ENCODE results near the gene PDIA5. TPM values are rescaled to one million over a fixed set of nuclear protein-coding genes. Genes with fewer than 3 reads are reported as not detected.

Gene PDIA5
- polyA plus RNA-seq, 2 donors, result 3.1 to 5.9 TPM

DNA sequence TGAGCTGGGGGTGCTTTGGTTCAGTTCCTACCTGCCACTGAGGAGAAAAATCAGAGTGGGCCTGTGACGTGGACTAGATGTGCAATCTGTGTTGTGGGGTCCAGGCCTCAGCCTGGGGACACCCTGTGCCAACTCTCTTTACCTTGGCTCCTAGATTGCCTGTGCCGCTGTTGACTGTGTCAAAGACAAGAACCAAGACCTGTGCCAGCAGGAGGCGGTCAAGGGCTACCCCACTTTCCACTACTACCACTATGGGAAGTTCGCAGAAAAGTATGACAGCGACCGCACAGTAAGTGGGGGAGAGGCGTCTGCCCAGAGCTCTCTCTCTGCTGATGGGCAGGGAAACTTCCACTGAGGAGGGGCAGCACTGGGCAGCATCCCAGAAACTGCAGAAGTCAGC, 94.3 kb downstream of the PDIA5 start:
- H3K4me3 ChIP-seq (ENCODE audit: low read depth in 1 of 2, low read length in 2 of 2), result no peak overlapping the region
- no peak overlapping the region for H3K27ac ChIP-seq (ENCODE audit: low read depth in 2 of 2, low read length in 1 of 2)
- H3K4me1 ChIP-seq (ENCODE audit: control insufficient read depth in 2 of 2, insufficient read depth in 2 of 2, low read length in 1 of 2), result no peaks in the 10 kb centered on the region
- WGBS, 2 donors, result 94 to 95% methylated on average over 7 of the region's 7 CpGs
- H3K9me3 ChIP-seq (ENCODE audit: control insufficient read depth in 2 of 2, insufficient read depth in 1 of 2, low read depth in 1 of 2, low read length in 1 of 2), result no peaks in the 10 kb centered on the region
- peaks cover 0 to 10% of the 10 kb centered on the region in 2 donors for H3K36me3 ChIP-seq (ENCODE audit: control insufficient read depth in 2 of 2, insufficient read depth in 2 of 2, low read length in 1 of 2)
- H3K27me3 ChIP-seq (ENCODE audit: control insufficient read depth in 1 of 2, insufficient read depth in 2 of 2, low read length in 2 of 2), result no peaks in the 10 kb centered on the region

DNA sequence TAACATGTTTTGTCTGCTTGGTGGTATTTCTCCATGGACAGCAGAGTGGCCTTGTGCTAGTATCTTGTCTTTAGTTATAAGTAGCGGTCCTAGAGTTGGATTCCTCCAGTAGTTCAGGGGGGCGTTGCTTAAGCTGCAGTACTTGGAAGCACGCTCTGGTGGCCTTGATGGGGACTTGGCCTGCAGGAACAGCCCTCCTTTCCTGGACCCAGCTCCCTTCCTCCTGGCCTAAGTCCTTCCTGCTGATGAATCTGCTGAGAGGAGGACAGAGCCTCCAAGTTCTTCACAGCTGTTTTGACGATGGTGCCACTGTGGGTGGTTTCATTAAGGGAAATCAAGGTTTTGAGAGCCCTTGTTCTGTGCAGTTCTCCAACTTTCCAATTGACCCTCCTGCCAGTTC, 96.3 kb downstream of the PDIA5 start:
- no peak overlapping the region for H3K27ac ChIP-seq (ENCODE audit: low read depth in 2 of 2, low read length in 1 of 2)
- no peak overlapping the region for H3K4me3 ChIP-seq (ENCODE audit: low read depth in 1 of 2, low read length in 2 of 2)
- H3K9me3 ChIP-seq (ENCODE audit: control insufficient read depth in 2 of 2, insufficient read depth in 1 of 2, low read depth in 1 of 2, low read length in 1 of 2), result no peaks in the 10 kb centered on the region
- H3K36me3 ChIP-seq (ENCODE audit: control insufficient read depth in 2 of 2, insufficient read depth in 2 of 2, low read length in 1 of 2), result peaks cover 0 to 7% of the 10 kb centered on the region in 2 donors
- H3K4me1 ChIP-seq (ENCODE audit: control insufficient read depth in 2 of 2, insufficient read depth in 2 of 2, low read length in 1 of 2), result no peaks in the 10 kb centered on the region
- no peaks in the 10 kb centered on the region for H3K27me3 ChIP-seq (ENCODE audit: control insufficient read depth in 1 of 2, insufficient read depth in 2 of 2, low read length in 2 of 2)
- 90 to 95% methylated on average over 4 of the region's 4 CpGs for WGBS, 2 donors

DNA sequence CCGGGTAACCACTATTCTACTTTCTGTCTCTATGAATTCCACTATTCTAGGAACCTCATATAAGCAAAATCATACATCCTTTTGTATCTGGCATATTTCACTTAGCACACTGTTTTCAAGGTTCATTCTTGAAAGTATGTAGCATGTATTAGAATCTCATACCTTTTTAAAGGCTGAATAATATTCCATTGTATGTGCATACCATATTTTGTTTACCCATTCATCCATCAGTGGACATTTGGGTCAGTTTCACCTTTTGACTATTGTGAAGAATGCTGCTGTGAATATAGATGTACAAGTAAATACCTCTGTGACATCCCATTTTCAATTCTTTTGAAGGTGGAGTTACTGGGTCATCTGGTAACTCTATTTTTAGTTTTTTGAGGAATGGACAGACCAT, 98.3 kb downstream of the PDIA5 start:
- H3K36me3 ChIP-seq (ENCODE audit: control insufficient read depth in 2 of 2, insufficient read depth in 2 of 2, low read length in 1 of 2), result peaks cover 0 to 7% of the 10 kb centered on the region in 2 donors
- 95 to 96% methylated on average over 1 of the region's 1 CpG for WGBS, 2 donors
- no peaks in the 10 kb centered on the region for H3K27me3 ChIP-seq (ENCODE audit: control insufficient read depth in 1 of 2, insufficient read depth in 2 of 2, low read length in 2 of 2)
- H3K4me1 ChIP-seq (ENCODE audit: control insufficient read depth in 2 of 2, insufficient read depth in 2 of 2, low read length in 1 of 2), result no peaks in the 10 kb centered on the region
- no peak overlapping the region for H3K4me3 ChIP-seq (ENCODE audit: low read depth in 1 of 2, low read length in 2 of 2)
- H3K9me3 ChIP-seq (ENCODE audit: control insufficient read depth in 2 of 2, insufficient read depth in 1 of 2, low read depth in 1 of 2, low read length in 1 of 2), result no peaks in the 10 kb centered on the region
- H3K27ac ChIP-seq (ENCODE audit: low read depth in 2 of 2, low read length in 1 of 2), result no peak overlapping the region

DNA sequence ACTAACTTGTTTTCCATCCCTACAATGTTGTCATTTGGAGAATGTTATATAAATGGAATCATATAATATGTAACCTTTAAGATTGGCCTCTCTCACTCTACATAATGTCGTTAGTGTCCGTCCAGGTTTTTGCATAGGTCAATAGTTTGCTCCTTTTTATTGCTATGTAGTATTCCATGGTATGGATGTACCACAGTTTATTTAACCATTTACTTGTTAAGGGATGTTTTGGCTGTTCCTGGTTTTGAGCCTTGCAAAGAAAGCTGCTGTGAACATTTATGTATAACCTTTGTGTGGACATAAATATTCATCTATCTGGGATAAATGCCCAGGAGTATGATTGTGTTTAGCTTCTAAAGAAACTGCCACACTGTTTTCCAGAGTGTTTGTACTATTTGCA, 100.9 kb downstream of the PDIA5 start:
- Histone ChIP-seq H3K4me3 (ENCODE audit: low read depth in 1 of 2, low read length in 2 of 2) (no peak overlapping the region), H3K27me3 (ENCODE audit: control insufficient read depth in 1 of 2, insufficient read depth in 2 of 2, low read length in 2 of 2) (no peaks in the 10 kb centered on the region)
- WGBS, 2 donors, result 98 to 99% methylated on average over 2 of the region's 2 CpGs

DNA sequence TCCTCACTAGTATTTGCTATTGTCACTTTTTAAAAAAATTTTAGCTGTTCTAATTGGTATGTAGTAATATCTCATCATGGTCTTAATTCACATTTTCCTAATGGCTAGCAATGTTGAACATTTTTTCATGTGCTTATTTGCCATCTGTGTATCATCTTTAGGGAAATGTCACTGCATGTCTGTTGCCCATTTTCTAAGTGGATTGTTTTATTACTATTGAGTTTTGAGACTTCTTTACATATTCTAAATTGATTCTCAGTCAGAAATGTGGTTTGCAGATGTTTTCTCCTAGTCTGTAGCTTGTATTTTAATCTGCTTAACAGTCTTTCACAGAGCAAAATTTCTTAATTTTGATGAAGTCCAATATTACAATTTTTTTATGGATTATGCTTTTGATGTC, 101.3 kb downstream of the PDIA5 start:
- no peak overlapping the region for H3K27ac ChIP-seq (ENCODE audit: low read depth in 2 of 2, low read length in 1 of 2)

More for the DNA sequence above, 100.9 kb downstream of the PDIA5 start:
- Histone ChIP-seq H3K36me3 (ENCODE audit: control insufficient read depth in 2 of 2, insufficient read depth in 2 of 2, low read length in 1 of 2) (peaks cover 0 to 5% of the 10 kb centered on the region in 2 donors), H3K4me1 (ENCODE audit: control insufficient read depth in 2 of 2, insufficient read depth in 2 of 2, low read length in 1 of 2) (no peaks in the 10 kb centered on the region), H3K27ac (ENCODE audit: low read depth in 2 of 2, low read length in 1 of 2) (no peak overlapping the region), H3K9me3 (ENCODE audit: control insufficient read depth in 2 of 2, insufficient read depth in 1 of 2, low read depth in 1 of 2, low read length in 1 of 2) (no peaks in the 10 kb centered on the region)

DNA sequence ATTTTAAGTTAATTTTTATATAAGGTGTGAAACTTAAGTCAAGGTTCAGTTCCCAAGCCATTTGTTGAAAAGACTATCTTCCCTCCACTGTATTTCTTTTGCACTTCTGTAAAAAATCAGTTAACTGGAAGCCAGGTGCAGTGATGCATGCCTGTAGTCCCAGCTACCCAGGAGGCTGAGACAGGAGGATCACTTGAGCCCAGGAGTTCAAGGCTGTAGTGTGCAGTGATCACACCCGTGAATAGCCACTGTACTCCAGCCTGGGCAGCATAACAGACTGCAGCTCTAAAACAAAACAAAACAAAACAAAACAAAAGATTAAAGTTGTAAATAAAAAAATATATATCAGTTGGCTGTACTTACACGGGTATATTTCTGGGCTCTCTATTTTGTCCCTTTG, 101.8 kb downstream of the PDIA5 start:
- H3K4me1 ChIP-seq (ENCODE audit: control insufficient read depth in 2 of 2, insufficient read depth in 2 of 2, low read length in 1 of 2), result no peaks in the 10 kb centered on the region
- no peak overlapping the region for H3K27ac ChIP-seq (ENCODE audit: low read depth in 2 of 2, low read length in 1 of 2)
- H3K36me3 ChIP-seq (ENCODE audit: control insufficient read depth in 2 of 2, insufficient read depth in 2 of 2, low read length in 1 of 2), result peaks cover 0 to 5% of the 10 kb centered on the region in 2 donors
- H3K9me3 ChIP-seq (ENCODE audit: control insufficient read depth in 2 of 2, insufficient read depth in 1 of 2, low read depth in 1 of 2, low read length in 1 of 2), result no peaks in the 10 kb centered on the region
- 85 to 90% methylated on average over 2 of the region's 2 CpGs for WGBS, 2 donors
- H3K27me3 ChIP-seq (ENCODE audit: control insufficient read depth in 1 of 2, insufficient read depth in 2 of 2, low read length in 2 of 2), result no peaks in the 10 kb centered on the region
- no peak overlapping the region for H3K4me3 ChIP-seq (ENCODE audit: low read depth in 1 of 2, low read length in 2 of 2)

More for the DNA sequence above, 101.3 kb downstream of the PDIA5 start:
- Histone ChIP-seq H3K27me3 (ENCODE audit: control insufficient read depth in 1 of 2, insufficient read depth in 2 of 2, low read length in 2 of 2) (no peaks in the 10 kb centered on the region), H3K36me3 (ENCODE audit: control insufficient read depth in 2 of 2, insufficient read depth in 2 of 2, low read length in 1 of 2) (peaks cover 0 to 5% of the 10 kb centered on the region in 2 donors), H3K4me1 (ENCODE audit: control insufficient read depth in 2 of 2, insufficient read depth in 2 of 2, low read length in 1 of 2) (no peaks in the 10 kb centered on the region), H3K4me3 (ENCODE audit: low read depth in 1 of 2, low read length in 2 of 2) (no peak overlapping the region), H3K9me3 (ENCODE audit: control insufficient read depth in 2 of 2, insufficient read depth in 1 of 2, low read depth in 1 of 2, low read length in 1 of 2) (no peaks in the 10 kb centered on the region)

DNA sequence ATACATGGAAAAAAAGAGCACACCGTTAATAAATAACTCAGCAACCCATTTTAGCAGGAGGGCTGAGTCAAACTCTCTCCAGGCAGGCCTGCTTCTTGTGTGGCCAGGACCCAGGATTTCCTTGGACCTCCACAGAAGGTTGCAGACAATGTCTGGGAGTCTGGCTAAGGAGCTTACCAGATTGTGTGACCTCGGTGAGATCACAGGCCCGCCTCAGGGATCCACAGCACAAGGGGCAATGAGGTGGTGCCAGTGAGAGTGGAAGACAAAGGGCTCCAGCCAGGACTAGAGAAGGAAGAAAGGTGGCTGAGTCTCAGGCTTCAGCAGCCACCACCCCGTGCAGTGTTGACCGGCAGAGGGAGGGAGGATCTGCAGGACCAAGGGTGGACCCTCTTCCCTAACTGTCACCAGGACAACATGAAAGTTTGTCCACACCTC, 102.7 kb downstream of the PDIA5 start:
- Histone ChIP-seq H3K27ac (ENCODE audit: low read depth in 2 of 2, low read length in 1 of 2) (no peak overlapping the region), H3K4me1 (ENCODE audit: control insufficient read depth in 2 of 2, insufficient read depth in 2 of 2, low read length in 1 of 2) (no peaks in the 10 kb centered on the region), H3K27me3 (ENCODE audit: control insufficient read depth in 1 of 2, insufficient read depth in 2 of 2, low read length in 2 of 2) (no peaks in the 10 kb centered on the region), H3K4me3 (ENCODE audit: low read depth in 1 of 2, low read length in 2 of 2) (no peak overlapping the region), H3K36me3 (ENCODE audit: control insufficient read depth in 2 of 2, insufficient read depth in 2 of 2, low read length in 1 of 2) (peaks cover 0 to under 1% of the 10 kb centered on the region in 2 donors), H3K9me3 (ENCODE audit: control insufficient read depth in 2 of 2, insufficient read depth in 1 of 2, low read depth in 1 of 2, low read length in 1 of 2) (no peaks in the 10 kb centered on the region)
- 69 to 74% methylated on average over 5 of the region's 5 CpGs for WGBS, 2 donors

DNA sequence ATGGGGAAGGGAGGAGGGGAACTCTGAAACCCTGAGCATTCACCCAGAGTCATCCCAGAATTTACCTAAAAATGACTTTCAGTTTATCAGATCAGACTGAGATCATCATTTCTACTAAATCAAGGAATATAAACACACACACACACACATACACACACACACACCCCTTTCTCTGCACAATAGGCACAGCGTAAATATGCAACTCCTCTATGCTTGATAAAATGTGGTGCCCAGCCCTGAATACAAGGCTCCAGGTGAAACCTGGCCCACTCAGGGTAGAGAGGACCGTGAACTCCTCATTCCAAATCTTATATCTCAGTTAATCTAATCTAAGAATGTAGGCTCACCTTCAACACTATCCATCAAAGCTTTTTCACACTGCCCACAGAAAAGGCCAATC, 103.1 kb downstream of the PDIA5 start:
- Histone ChIP-seq H3K27me3 (ENCODE audit: control insufficient read depth in 1 of 2, insufficient read depth in 2 of 2, low read length in 2 of 2) (no peaks in the 10 kb centered on the region), H3K27ac (ENCODE audit: low read depth in 2 of 2, low read length in 1 of 2) (no peak overlapping the region), H3K9me3 (ENCODE audit: control insufficient read depth in 2 of 2, insufficient read depth in 1 of 2, low read depth in 1 of 2, low read length in 1 of 2) (no peaks in the 10 kb centered on the region), H3K36me3 (ENCODE audit: control insufficient read depth in 2 of 2, insufficient read depth in 2 of 2, low read length in 1 of 2) (no peaks in the 10 kb centered on the region), H3K4me3 (ENCODE audit: low read depth in 1 of 2, low read length in 2 of 2) (no peak overlapping the region), H3K4me1 (ENCODE audit: control insufficient read depth in 2 of 2, insufficient read depth in 2 of 2, low read length in 1 of 2) (no peaks in the 10 kb centered on the region)
- WGBS, 2 donors, result 49 to 52% methylated on average over 2 of the region's 2 CpGs

DNA sequence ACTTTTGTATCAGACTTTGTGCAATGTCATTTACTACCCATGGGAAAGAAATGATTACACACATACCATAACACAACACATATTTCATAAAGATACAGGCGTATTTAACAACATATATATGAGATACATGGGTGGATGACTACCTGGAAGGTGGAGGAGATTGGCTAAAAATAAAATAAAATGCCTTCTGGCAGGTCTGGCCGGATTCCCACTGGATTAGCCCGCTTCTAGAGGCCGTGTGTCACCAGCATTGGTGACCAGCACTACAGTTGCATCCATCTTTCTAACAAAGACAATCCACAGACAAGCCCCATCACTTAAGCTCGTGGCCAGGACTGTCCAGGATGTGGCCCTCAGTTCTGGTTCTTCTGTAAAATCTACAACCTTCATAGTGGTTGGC, 114.0 kb downstream of the PDIA5 start:
- Histone ChIP-seq H3K27me3 (ENCODE audit: control insufficient read depth in 1 of 2, insufficient read depth in 2 of 2, low read length in 2 of 2) (no peaks in the 10 kb centered on the region), H3K27ac (ENCODE audit: low read depth in 2 of 2, low read length in 1 of 2) (no peak overlapping the region), H3K4me3 (ENCODE audit: low read depth in 1 of 2, low read length in 2 of 2) (no peak overlapping the region), H3K9me3 (ENCODE audit: control insufficient read depth in 2 of 2, insufficient read depth in 1 of 2, low read depth in 1 of 2, low read length in 1 of 2) (no peaks in the 10 kb centered on the region), H3K36me3 (ENCODE audit: control insufficient read depth in 2 of 2, insufficient read depth in 2 of 2, low read length in 1 of 2) (no peaks in the 10 kb centered on the region), H3K4me1 (ENCODE audit: control insufficient read depth in 2 of 2, insufficient read depth in 2 of 2, low read length in 1 of 2) (no peaks in the 10 kb centered on the region)
- WGBS, 2 donors, result 86 to 91% methylated on average over 5 of the region's 5 CpGs

DNA sequence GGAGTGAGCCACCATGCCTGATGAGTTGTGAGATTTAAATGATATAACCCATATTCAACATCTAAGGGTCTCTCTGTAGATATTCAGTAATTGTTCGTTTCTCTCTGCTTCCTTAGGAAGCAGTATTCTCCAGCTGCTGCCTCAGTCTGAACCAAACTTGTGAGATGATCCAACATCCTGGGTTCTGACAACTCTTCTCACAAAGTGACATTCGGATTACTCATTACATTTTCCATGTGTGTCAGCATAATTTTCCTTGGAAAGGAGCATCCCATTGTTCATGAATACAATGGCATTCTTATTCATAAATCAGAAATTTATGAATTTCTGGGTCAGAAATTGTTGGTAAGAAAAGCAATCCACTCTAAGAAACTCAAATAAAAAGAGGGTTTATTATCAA, 119.9 kb downstream of the PDIA5 start:
- 74 to 81% methylated on average over 2 of the region's 2 CpGs for WGBS, 2 donors
- H3K27ac ChIP-seq (ENCODE audit: low read depth in 2 of 2, low read length in 1 of 2), result no peak overlapping the region
- H3K4me1 ChIP-seq (ENCODE audit: control insufficient read depth in 2 of 2, insufficient read depth in 2 of 2, low read length in 1 of 2), result no peaks in the 10 kb centered on the region
- no peaks in the 10 kb centered on the region for H3K27me3 ChIP-seq (ENCODE audit: control insufficient read depth in 1 of 2, insufficient read depth in 2 of 2, low read length in 2 of 2)
- H3K4me3 ChIP-seq (ENCODE audit: low read depth in 1 of 2, low read length in 2 of 2), result no peak overlapping the region
- H3K36me3 ChIP-seq (ENCODE audit: control insufficient read depth in 2 of 2, insufficient read depth in 2 of 2, low read length in 1 of 2), result no peaks in the 10 kb centered on the region
- H3K9me3 ChIP-seq (ENCODE audit: control insufficient read depth in 2 of 2, insufficient read depth in 1 of 2, low read depth in 1 of 2, low read length in 1 of 2), result no peaks in the 10 kb centered on the region

Measured in esophagus (tissue), 2 donors.